Lower leg skin (tissue), 3 donors: ENCODE results near the gene BFSP2.

Source experiments
- POLR2A ChIP-seq, 2 donors: fragments of 450-650 bp; IDR thresholded peaks; one replicate each; pipeline ENCODE4 v1.6.1; 2016 to 2017; ENCODE audit warnings: antibody characterized with exemption in 2 of 2, mild to moderate bottlenecking in 1 of 2, moderate library complexity in 1 of 2
- TF ChIP-seq, protein P1 (sequence below), 3 donors: fragments of 450-650 bp; IDR thresholded peaks; one replicate each; pipeline ENCODE4 v1.5.1; 2016; ENCODE audit warnings: antibody characterized with exemption in 3 of 3, mild to moderate bottlenecking in 3 of 3, moderate library complexity in 2 of 3

DNA sequence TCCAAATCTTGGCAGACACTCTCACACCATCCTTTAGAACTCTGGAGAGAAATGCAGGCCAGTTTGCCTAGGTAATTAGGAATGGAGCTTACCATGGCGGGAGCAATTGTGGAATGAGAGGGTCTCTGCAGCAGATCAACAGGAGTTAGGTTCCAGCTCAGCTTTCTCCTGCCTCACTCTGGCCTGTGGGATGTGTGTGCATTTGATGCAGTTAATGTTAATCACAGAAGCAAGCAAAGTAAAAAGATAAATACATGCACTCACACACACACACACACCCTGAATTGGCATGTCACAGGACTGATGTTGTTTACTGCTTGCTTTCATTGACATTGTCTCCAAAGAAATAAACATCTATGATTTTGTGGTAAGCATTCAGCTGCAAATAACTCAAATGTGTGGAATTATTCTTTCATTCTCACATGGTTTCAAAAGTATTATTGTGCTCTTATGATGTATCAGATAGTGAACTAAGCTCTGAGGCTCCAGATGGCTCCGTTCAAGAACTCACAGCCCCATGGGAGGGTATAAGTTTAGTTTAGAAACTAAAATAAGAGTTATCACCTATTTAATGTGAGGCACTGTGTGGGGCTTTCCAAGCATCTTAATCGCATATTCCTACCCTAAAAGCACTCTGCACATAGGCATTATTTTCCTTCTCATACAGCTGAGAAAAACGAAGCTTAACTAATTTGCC is 31.3 kb upstream of the BFSP2 start:
- TF ChIP-seq, protein P1, sequence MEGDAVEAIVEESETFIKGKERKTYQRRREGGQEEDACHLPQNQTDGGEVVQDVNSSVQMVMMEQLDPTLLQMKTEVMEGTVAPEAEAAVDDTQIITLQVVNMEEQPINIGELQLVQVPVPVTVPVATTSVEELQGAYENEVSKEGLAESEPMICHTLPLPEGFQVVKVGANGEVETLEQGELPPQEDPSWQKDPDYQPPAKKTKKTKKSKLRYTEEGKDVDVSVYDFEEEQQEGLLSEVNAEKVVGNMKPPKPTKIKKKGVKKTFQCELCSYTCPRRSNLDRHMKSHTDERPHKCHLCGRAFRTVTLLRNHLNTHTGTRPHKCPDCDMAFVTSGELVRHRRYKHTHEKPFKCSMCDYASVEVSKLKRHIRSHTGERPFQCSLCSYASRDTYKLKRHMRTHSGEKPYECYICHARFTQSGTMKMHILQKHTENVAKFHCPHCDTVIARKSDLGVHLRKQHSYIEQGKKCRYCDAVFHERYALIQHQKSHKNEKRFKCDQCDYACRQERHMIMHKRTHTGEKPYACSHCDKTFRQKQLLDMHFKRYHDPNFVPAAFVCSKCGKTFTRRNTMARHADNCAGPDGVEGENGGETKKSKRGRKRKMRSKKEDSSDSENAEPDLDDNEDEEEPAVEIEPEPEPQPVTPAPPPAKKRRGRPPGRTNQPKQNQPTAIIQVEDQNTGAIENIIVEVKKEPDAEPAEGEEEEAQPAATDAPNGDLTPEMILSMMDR (IDR thresholded peaks at IDR 0.05) = no peak
- TF ChIP-seq POLR2A (IDR thresholded peaks at IDR 0.05) = no peak
